ENCODE results near the gene FAM163B.

GRCh38 chr9:133654736-133655657, 45.8 kb upstream of the FAM163B start:
- TF ChIP-seq GABPA (IDR thresholded peaks at IDR 0.05; ENCODE audit: low read depth): no peak
- no peak for TF ChIP-seq CTCF (IDR thresholded peaks at IDR 0.05)
- TF ChIP-seq ELF1 (IDR thresholded peaks at IDR 0.05): no peak
- no peak for TF ChIP-seq JUND (IDR thresholded peaks at IDR 0.05)
- no peak for TF ChIP-seq FOXJ3 (CRISPR knock-in tag; IDR thresholded peaks at IDR 0.05)
- no peak for TF ChIP-seq TEAD4 (IDR thresholded peaks at IDR 0.05; ENCODE audit: borderline replicate concordance, insufficient read depth)
- TF ChIP-seq NRF1 (IDR thresholded peaks at IDR 0.05; ENCODE audit: low read depth, low read length): no peak
- TF ChIP-seq RAD21 (IDR thresholded peaks at IDR 0.05; ENCODE audit: low read length): no peak
- TF ChIP-seq MXI1 (IDR thresholded peaks at IDR 0.05; ENCODE audit: low read depth, low read length): no peak
- no peak for TF ChIP-seq USF2 (IDR thresholded peaks at IDR 0.05; ENCODE audit: borderline replicate concordance, low read depth, low read length)
- TF ChIP-seq MAX (IDR thresholded peaks at IDR 0.05; ENCODE audit: low read depth): no peak
- no peak for TF ChIP-seq ZBTB33 (IDR thresholded peaks at IDR 0.05; ENCODE audit: borderline replicate concordance, low read depth)
- TF ChIP-seq RCOR1 (IDR thresholded peaks at IDR 0.05; ENCODE audit: low read length): no peak

All from SK-N-SH (cell line).